Measurements from ENCODE around the gene HMCES. TPM values are rescaled to one million over a fixed set of nuclear protein-coding genes. Genes with fewer than 3 reads are reported as not detected.

Gene HMCES
- polyA plus RNA-seq, 1 experiment, result 27.2 TPM

DNA sequence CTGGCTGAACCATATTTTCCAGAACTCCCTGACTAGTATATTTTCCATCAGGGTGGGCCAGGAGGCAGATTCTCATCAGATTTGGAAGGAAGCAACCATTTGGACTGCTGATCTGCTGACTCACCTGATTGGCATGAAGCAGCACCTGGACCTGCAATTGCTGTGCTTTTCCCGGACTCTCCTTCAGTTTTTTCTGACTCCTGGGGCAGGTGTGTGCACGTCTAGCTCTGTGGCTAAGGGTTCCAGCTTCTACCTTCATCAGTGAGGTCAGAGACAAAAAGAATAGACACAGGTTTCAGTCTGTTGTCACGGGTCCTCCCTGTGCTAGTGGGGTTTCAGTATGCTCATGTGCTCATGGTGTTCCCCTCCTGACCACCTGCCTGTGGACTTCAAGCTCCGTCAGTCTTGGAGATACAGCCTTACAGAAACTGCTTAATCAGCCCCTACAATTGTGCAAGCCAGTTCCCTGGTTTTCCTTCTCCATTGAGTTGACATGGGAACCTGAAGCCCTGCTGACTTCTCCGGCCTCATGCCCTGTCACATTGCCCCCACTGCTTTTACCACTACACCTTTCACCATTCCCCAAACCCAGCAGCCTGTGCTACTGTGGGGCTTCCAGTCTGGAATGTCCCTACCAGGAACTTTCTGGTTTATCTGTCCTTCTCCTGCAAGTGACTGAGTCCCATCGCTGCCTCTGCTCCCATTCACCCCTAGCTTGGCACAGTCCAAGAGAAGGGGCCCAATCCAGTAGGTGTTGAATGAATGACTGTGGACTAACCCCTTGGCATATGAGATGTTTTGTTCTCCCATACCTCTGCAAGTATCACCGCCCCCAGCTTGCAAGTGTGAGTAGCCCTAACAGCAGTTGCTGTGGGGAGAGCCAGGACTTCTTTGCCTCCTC, 31.7 kb downstream of the HMCES start:
- ChIA-PET POLR2A (no interaction called here), CTCF (no interaction called here)
- no peak for DNase-seq (ENCODE audit: low read depth)
- Histone ChIP-seq H3K36me3 (ENCODE audit: control insufficient read depth, insufficient read depth, low read length) (no peaks in the 10 kb centered on the region), H3K4me3 (ENCODE audit: low read depth, low read length) (no peak overlapping the region), H3K27me3 (ENCODE audit: control insufficient read depth, insufficient read depth, low read length) (no peaks in the 10 kb centered on the region)
- TF ChIP-seq, protein P1, sequence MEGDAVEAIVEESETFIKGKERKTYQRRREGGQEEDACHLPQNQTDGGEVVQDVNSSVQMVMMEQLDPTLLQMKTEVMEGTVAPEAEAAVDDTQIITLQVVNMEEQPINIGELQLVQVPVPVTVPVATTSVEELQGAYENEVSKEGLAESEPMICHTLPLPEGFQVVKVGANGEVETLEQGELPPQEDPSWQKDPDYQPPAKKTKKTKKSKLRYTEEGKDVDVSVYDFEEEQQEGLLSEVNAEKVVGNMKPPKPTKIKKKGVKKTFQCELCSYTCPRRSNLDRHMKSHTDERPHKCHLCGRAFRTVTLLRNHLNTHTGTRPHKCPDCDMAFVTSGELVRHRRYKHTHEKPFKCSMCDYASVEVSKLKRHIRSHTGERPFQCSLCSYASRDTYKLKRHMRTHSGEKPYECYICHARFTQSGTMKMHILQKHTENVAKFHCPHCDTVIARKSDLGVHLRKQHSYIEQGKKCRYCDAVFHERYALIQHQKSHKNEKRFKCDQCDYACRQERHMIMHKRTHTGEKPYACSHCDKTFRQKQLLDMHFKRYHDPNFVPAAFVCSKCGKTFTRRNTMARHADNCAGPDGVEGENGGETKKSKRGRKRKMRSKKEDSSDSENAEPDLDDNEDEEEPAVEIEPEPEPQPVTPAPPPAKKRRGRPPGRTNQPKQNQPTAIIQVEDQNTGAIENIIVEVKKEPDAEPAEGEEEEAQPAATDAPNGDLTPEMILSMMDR (IDR thresholded peaks at IDR 0.05; ENCODE audit: insufficient read depth, low read depth, low read length), result no peak

DNA sequence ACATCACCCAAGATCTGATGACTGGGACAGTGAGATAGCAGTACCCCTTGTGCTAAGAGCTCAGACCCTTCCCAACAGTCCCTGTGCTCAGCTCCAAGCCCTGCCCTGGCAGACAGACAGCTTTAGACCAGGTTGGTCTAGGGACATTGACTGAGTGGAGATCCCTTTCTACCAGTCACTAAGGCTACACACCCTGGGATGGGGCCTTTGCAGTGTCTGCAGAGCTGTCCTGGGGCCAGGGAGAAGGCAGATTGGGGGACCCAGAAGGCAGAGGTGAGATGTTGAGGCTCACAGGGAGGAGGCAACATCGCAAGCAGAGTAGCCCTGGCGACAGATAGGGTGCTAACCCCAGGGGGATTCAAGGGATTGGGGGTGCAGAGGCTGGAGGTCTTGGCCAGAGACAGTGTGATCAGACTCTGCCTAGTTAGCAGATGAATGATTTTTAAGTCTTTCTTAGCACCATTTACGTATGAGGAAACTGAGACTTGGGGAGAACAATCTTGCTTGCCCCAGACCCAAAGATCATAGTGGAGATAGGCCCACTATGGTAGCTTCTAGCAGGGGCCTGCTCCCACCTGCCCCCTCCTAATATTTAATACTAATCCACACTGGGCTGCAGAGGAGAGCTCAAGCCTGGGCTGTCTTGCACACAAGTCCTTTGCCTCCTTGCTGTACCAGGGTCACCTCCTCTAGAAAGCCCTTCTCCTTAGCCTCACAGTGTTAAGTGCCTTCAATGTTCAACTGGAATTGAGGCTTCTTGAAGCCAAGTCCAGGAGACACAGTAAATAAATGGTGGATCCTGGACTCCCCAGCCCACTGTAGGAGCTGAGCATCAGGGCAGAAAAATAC, 32.6 kb downstream of the HMCES start:
- no peak for DNase-seq (ENCODE audit: low read depth)
- CTCF ChIA-PET, result interaction anchor here (1.0 kb wide), 1 partner anchor 21 kb away, joined by 3 read pairs; no protein-coding TSS in a partner anchor

DNA sequence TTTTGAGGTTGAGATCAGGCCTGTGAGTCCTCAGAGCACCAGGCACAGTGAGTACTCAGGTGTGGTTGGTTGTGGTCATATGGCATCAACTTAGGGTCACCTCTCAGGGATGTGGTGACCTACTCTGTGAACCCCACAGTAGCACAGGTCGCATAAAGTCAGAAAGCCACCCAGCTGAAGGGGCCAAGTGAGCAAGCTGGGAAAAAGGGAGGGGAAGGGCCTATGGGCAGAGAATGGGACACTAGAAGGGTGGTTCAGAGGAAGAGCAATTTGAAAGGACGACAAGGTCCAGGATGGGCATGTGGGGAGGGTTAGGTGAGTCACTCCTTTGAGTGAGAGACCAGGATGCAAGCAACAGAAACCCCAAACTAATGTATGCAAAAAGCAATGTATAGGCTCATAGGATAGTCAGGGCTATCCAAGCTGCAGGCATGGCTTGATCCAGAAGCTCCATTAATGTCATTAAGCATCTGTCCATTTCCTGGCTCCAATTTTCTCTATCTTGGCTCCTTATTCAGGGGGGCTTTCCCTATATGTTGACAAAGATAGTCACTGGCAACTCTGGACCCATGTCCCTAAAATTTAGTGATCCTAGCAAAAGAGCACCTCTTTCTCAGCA, 33.5 kb downstream of the HMCES start:
- CTCF ChIA-PET, result interaction anchor here (1.0 kb wide), 1 partner anchor 22 kb away, joined by 3 read pairs; no protein-coding TSS in a partner anchor

More for the DNA sequence above, 32.6 kb downstream of the HMCES start:
- H3K36me3 ChIP-seq (ENCODE audit: control insufficient read depth, insufficient read depth, low read length), result no peaks in the 10 kb centered on the region
- TF ChIP-seq, protein P1 (IDR thresholded peaks at IDR 0.05; ENCODE audit: insufficient read depth, low read depth, low read length), result no peak
- H3K27me3 ChIP-seq (ENCODE audit: control insufficient read depth, insufficient read depth, low read length), result no peaks in the 10 kb centered on the region
- H3K4me3 ChIP-seq (ENCODE audit: low read depth, low read length), result no peak overlapping the region
- POLR2A ChIA-PET, result no interaction called here

DNA sequence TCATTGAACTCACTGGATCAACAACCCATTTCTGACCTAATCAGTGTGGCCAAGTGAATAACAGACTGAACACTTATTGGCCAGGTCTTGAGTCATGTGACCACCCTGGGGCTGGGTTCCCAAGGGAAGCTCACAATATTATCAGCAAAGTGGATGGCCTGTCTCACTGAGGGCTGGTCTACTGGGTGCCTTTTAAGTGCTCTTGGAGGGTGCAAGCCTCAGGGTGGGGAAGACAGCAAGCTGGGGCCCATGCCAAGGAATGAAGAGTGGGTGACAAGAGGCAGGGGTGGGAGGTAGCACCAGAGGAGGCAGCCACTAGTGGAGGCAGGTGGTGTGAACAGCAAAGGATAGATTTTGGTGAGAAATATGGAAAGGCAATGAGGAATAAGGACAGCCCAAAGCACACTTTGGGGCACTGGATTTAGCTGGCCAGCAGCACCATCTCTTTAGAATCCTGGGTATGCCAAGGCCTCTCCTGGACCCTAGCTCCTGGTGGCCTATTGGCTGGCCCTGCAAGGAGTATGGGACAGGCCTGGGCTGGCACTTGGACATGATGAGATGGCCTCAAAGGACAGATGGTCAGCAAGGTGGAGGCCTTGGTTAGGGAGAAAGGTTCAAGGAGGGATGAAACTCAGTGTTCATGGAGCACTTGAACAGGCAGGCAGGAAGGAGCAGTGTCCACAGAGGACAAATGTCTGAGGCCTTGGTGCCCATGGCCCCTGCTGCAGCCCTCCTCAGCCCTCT, 34.2 kb downstream of the HMCES start:
- H3K4me3 ChIP-seq (ENCODE audit: low read depth, low read length), result no peak overlapping the region
- POLR2A ChIA-PET, result no interaction called here
- TF ChIP-seq, protein P1 (IDR thresholded peaks at IDR 0.05; ENCODE audit: insufficient read depth, low read depth, low read length), result no peak

More for the DNA sequence above, 33.5 kb downstream of the HMCES start:
- POLR2A ChIA-PET, result no interaction called here
- Histone ChIP-seq H3K36me3 (ENCODE audit: control insufficient read depth, insufficient read depth, low read length) (no peaks in the 10 kb centered on the region), H3K4me3 (ENCODE audit: low read depth, low read length) (no peak overlapping the region), H3K27me3 (ENCODE audit: control insufficient read depth, insufficient read depth, low read length) (no peaks in the 10 kb centered on the region)
- DNase-seq (ENCODE audit: low read depth), result no peak
- TF ChIP-seq, protein P1 (IDR thresholded peaks at IDR 0.05; ENCODE audit: insufficient read depth, low read depth, low read length), result no peak

More for the DNA sequence above, 34.2 kb downstream of the HMCES start:
- no peak for DNase-seq (ENCODE audit: low read depth)
- Histone ChIP-seq H3K27me3 (ENCODE audit: control insufficient read depth, insufficient read depth, low read length) (no peaks in the 10 kb centered on the region), H3K36me3 (ENCODE audit: control insufficient read depth, insufficient read depth, low read length) (no peaks in the 10 kb centered on the region)
- CTCF ChIA-PET, result interaction anchor here (0.9 to 1.0 kb wide), 2 partner anchors 16 to 22 kb away, joined by 3 to 4 read pairs; no protein-coding TSS in a partner anchor

Measured in BJ (cell line).